ENCODE measurements around the gene MSH6. TPM values are rescaled to one million over a fixed set of nuclear protein-coding genes. Genes with fewer than 3 reads are reported as not detected.

Gene MSH6
- total and polyA plus RNA-seq, 12 donors: 9.6 to 119 (median 55.0) TPM

GRCh38 chr2:47747878-47748277 is 35.1 kb upstream of the MSH6 start:
- 83 to 90% (median 88%) methylated on average over 3 to 4 of the region's 4 CpGs for WGBS, 4 donors

GRCh38 chr2:47751856-47752414 is 31.0 kb upstream of the MSH6 start:
- Histone ChIP-seq H3K27me3 (no peaks in the 10 kb centered on the region), H3K36me3 (replicated peaks in 1 of 2) (no peaks in the 10 kb centered on the region), H3K4me3 (no peak overlapping the region), H3K27ac (no peak overlapping the region), H3K4me1 (replicated peaks in 1 of 2) (no peaks in the 10 kb centered on the region), H3K9me3 (replicated peaks in 1 of 3) (peaks cover 0 to 4% (median 0%) of the 10 kb centered on the region in 3 donors)
- DNase-seq: no peak
- WGBS, 4 donors: 67 to 80% (median 72%) methylated on average over 10 of the region's 10 CpGs
- intact Hi-C loops (cut with DNase I): no loop called here
- no peak for TF ChIP-seq POLR2A (IDR thresholded peaks at IDR 0.05)

More at GRCh38 chr2:47747878-47748277, 35.1 kb upstream of the MSH6 start:
- no peak for TF ChIP-seq POLR2A (IDR thresholded peaks at IDR 0.05)
- TF ChIP-seq, protein P1, sequence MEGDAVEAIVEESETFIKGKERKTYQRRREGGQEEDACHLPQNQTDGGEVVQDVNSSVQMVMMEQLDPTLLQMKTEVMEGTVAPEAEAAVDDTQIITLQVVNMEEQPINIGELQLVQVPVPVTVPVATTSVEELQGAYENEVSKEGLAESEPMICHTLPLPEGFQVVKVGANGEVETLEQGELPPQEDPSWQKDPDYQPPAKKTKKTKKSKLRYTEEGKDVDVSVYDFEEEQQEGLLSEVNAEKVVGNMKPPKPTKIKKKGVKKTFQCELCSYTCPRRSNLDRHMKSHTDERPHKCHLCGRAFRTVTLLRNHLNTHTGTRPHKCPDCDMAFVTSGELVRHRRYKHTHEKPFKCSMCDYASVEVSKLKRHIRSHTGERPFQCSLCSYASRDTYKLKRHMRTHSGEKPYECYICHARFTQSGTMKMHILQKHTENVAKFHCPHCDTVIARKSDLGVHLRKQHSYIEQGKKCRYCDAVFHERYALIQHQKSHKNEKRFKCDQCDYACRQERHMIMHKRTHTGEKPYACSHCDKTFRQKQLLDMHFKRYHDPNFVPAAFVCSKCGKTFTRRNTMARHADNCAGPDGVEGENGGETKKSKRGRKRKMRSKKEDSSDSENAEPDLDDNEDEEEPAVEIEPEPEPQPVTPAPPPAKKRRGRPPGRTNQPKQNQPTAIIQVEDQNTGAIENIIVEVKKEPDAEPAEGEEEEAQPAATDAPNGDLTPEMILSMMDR (IDR thresholded peaks at IDR 0.05): no peak
- Histone ChIP-seq H3K27me3 (no peaks in the 10 kb centered on the region), H3K9me3 (replicated peaks in 1 of 3) (peaks cover 0 to 7% (median 0%) of the 10 kb centered on the region in 3 donors), H3K36me3 (replicated peaks in 1 of 2) (no peaks in the 10 kb centered on the region), H3K4me3 (no peak overlapping the region), H3K4me1 (replicated peaks in 1 of 2) (no peaks in the 10 kb centered on the region), H3K27ac (no peak overlapping the region)
- intact Hi-C loops (cut with DNase I): no loop called here
- no peak for DNase-seq

DNA sequence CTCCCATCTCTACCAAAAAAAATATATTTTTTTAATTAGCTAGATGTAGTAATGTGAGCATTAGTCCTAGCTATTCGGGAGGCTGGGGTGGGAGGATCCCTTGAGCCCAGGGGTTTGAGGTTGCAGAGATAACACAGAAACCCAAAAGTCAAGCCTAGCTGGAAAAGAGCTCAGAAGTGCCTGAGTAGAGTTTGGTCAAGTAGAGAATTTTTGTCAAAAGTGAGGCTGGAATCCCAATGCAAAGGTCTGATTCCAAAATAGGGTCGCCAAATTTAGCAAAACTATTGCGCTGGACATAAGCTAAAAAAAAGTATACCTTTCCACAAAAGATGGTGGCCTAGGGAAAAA is 15.5 kb upstream of the MSH6 start:
- TF ChIP-seq POLR2A (IDR thresholded peaks at IDR 0.05): no peak
- TF ChIP-seq, protein P1 (IDR thresholded peaks at IDR 0.05): no peak
- intact Hi-C loops (cut with DNase I): loop anchor here (2.0 to 10.0 kb wide), 3 partner anchors 330 to 433 kb away; no protein-coding TSS in a partner anchor
- H3K27ac ChIP-seq: no peak overlapping the region
- H3K36me3 ChIP-seq (replicated peaks in 1 of 2): no peaks in the 10 kb centered on the region
- no peak for DNase-seq
- WGBS, 4 donors: 35 to 47% (median 39%) methylated on average over 3 of the region's 3 CpGs
- H3K9me3 ChIP-seq (replicated peaks in 1 of 3): no peaks in the 10 kb centered on the region
- H3K4me3 ChIP-seq: no peak overlapping the region
- peaks cover 0 to 7% of the 10 kb centered on the region in 2 donors for H3K4me1 ChIP-seq (replicated peaks in 1 of 2)
- no peaks in the 10 kb centered on the region for H3K27me3 ChIP-seq

DNA sequence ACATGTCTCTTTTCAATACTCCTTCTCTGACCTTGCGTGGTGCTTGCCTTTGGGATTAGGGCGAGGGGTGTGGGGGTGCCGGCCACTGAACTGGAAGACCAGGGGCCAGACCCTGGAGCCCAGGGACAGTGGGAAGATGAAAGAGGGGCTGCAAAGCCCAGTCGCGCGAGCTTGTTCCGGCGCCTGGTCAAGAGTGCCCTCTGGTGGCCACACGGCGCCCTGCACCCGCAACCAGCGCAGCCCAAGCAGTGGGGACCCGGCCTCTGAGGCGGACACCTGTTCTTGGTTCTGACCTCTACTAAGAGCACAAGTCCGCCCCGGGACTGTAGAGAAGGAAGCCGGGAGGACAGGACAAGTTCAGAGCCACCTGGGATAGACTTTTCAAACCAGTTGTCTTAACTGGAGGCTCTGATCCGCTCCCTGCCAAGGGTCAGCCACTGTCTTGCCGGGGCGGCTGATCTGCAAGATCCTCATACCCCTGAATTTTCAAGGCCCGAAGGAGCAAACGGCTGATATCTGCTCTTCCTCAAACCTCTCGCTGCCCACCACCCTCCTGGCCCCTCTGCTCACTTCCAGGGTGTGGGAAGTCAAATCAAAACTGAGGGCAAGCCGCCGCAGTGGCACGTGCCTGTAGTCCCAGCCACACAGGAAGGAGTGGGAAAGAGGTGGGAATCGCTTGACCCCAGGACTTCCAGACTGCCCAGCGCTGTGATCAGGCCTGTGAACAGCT is 14.9 kb upstream of the MSH6 start:
- intact Hi-C loops (cut with DNase I): loop anchor here (2.0 to 10.0 kb wide), 3 partner anchors 331 to 433 kb away; no protein-coding TSS in a partner anchor
- no peak overlapping the region for H3K4me3 ChIP-seq
- TF ChIP-seq, protein P1 (IDR thresholded peaks at IDR 0.05): peak; percentile 92 to 100 (median 97)
- TF ChIP-seq POLR2A (IDR thresholded peaks at IDR 0.05): no peak

More for the DNA sequence above, 14.9 kb upstream of the MSH6 start:
- Histone ChIP-seq H3K4me1 (replicated peaks in 1 of 2) (peaks cover 0 to 7% of the 10 kb centered on the region in 2 donors), H3K27me3 (no peaks in the 10 kb centered on the region), H3K27ac (no peak overlapping the region), H3K36me3 (replicated peaks in 1 of 2) (no peaks in the 10 kb centered on the region), H3K9me3 (replicated peaks in 1 of 3) (no peaks in the 10 kb centered on the region)
- DNase-seq: peak; percentile 42 to 82 (median 67)
- 22 to 39% (median 28%) methylated on average over 19 to 28 of the region's 28 CpGs for WGBS, 4 donors

Data from adrenal gland (tissue), 12 donors.